Esophagus squamous epithelium (tissue), 4 donors: ENCODE measurements around the gene SLC2A5.

Experiments
- CTCF ChIP-seq, 6 experiments: fragments of 450-650 bp in 4 of 6; fragments of 200-600 bp in 2 of 6; sonication (generic) in 2 of 6; IDR thresholded peaks; one replicate each; pipeline ENCODE4 v1.5.1; 2016 to 2019; ENCODE audit warnings: antibody characterized with exemption in 6 of 6, mild to moderate bottlenecking in 4 of 6, moderate library complexity in 4 of 6
- POLR2A ChIP-seq, 4 donors: fragments of 450-650 bp; IDR thresholded peaks; one replicate each; pipeline ENCODE4 v1.6.1; 2017; ENCODE audit warnings: antibody characterized with exemption in 4 of 4, mild to moderate bottlenecking in 4 of 4, moderate library complexity in 3 of 4

DNA sequence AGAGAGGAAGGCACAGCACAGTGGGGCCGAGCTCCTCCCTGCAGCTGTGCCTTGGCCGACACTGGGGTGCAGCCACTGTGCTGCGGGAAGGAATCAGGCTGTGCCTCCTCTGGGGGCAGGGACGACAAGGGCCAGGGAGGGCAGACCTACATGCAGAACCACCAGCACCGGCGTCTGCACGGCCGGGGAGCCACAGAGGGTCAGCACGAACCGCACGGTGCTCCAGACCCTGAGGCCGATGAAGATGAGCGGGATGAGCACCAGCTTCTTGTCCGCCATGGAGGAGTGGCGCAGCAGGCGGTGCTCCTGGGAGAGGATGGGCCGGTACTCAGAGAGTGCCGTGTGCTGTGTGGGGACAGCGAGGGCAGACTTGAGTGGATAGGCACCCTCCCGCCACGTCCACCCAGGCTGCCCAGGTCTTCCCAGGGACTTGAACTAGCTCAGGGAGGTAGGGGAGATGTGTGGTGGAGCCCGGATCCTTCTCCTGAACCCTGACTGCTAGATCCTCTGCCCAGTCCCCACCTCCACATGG is 36.0 kb upstream of the SLC2A5 start:
- TF ChIP-seq CTCF (IDR thresholded peaks at IDR 0.05) (no peak), POLR2A (IDR thresholded peaks at IDR 0.05) (no peak)
